HCT116 (cell line): ENCODE measurements around the gene CLTRN. TPM values are rescaled to one million over a fixed set of nuclear protein-coding genes. Genes with fewer than 3 reads are reported as not detected.
"Not testable (repeated sequence)": the region's sequence is repeated elsewhere in the genome, so short reads cannot be mapped to it uniquely, and the experiment has no call there.

Experiments
- ATAC-seq: fragments of 200-7000 bp; cut with Tn5 transposase; 2 replicates; pipeline ENCODE4 v1.9.1; 2020; ENCODE audit warnings: mild to moderate bottlenecking, moderate library complexity
- Bru-seq: library from RNA; stranded (reverse); fragments of 400-500 nt; gene quantifications from one replicate; lab custom pipeline; 2021; lab: Mats Ljungman, UMichigan
- BruChase-seq, 2 experiments: library from RNA; stranded (reverse); fragments of 400-500 nt; gene quantifications; one replicate each; lab custom pipeline; 2021; lab: Mats Ljungman, UMichigan
- BruUV-seq: library from RNA; stranded (reverse); fragments of 400-500 nt; replicated peaks from 2 replicates; lab custom pipeline; 2021; lab: Mats Ljungman, UMichigan
- CTCF ChIA-PET: fragments of 300-600 bp; sonication (Branson Sonifier 250); formaldehyde crosslinking; loops from one replicate; lab custom pipeline; 2021; ENCODE audit warnings: antibody characterized with exemption; lab: Charles Lee
- POLR2A ChIA-PET: fragments of 300-600, 350-600 bp; sonication (Branson Sonifier 250); formaldehyde crosslinking; loops from one replicate; lab custom pipeline; 2021; ENCODE audit warnings: antibody characterized with exemption; lab: Charles Lee
- RAD21 ChIA-PET, 2 experiments: fragments of 300-600 bp; sonication (Branson Sonifier 250); formaldehyde crosslinking; loops; one replicate each; lab custom pipeline; 2023; ENCODE audit warnings: low total read pairs in 2 of 2; ENCODE audit not compliant: uncharacterized antibody in 2 of 2, unreplicated experiment in 2 of 2, low non-redundant PET in 1 of 2; lab: Charles Lee
- DNase-seq: peaks from one replicate; pipeline ENCODE4 v3.0.0-alpha.2; 2010; ENCODE audit warnings: low read depth, low spot score
- H2AFZ ChIP-seq: fragments of 200-600 bp; shearing (Covaris generic), sonication (generic); 2 replicates; pipeline ENCODE4 v1.6.1; 2017; ENCODE audit warnings: low read depth, mixed run types, mixed read lengths, antibody characterized with exemption, low read length; ENCODE audit not compliant: poor library complexity, severe bottlenecking
- H3K27ac ChIP-seq: 2 replicates; pipeline ENCODE4 v1.5.1; 2012; ENCODE audit warnings: low read depth, low read length
- H3K27me3 ChIP-seq: fragments of 200-600 bp; sonication (generic); 2 replicates; pipeline ENCODE4 v1.6.1; 2016; ENCODE audit warnings: mixed run types, low read length, mixed read lengths; ENCODE audit not compliant: insufficient read depth
- H3K36me3 ChIP-seq, 2 experiments: fragments of 200-500 bp in 1 of 2; fragments of 200-600 bp in 1 of 2; sonication (Bioruptor generic) in 1 of 2; sonication (generic) in 1 of 2; 2 replicates each; pipeline versions ENCODE4 v1.5.1 to v1.6.1; 2014 to 2016; ENCODE audit warnings: low read length in 2 of 2, inconsistent platforms in 1 of 2, mixed read lengths in 1 of 2, mixed run types in 1 of 2; ENCODE audit not compliant: insufficient read depth in 2 of 2, control insufficient read depth in 1 of 2
- H3K4me1 ChIP-seq, 2 experiments: fragments of 200-600 bp in 1 of 2; sonication (generic) in 1 of 2; 2 replicates each; pipeline versions ENCODE4 v1.5.1 to v1.6.1; 2012 to 2017; ENCODE audit warnings: low read length in 2 of 2, inconsistent platforms in 1 of 2, mild to moderate bottlenecking in 1 of 2, mixed read lengths in 1 of 2, mixed run types in 1 of 2, moderate library complexity in 1 of 2; ENCODE audit not compliant: insufficient read depth in 2 of 2, control insufficient read depth in 1 of 2
- H3K4me2 ChIP-seq: fragments of 200-600 bp; sonication (generic); 2 replicates; pipeline ENCODE4 v1.6.1; 2017; ENCODE audit warnings: mixed run types, low read length, mixed read lengths
- H3K4me3 ChIP-seq, 2 experiments: fragments of 200-600 bp in 1 of 2; sonication (generic) in 1 of 2; replicated peaks in 1 of 2; 2 replicates each; pipeline ENCODE4 v1.5.1; 2011 to 2016; ENCODE audit warnings: low read length in 2 of 2, control low read depth in 1 of 2, low read depth in 1 of 2, mild to moderate bottlenecking in 1 of 2, mixed read lengths in 1 of 2, mixed run types in 1 of 2
- H3K79me2 ChIP-seq: fragments of 200-600 bp; sonication (generic); 2 replicates; pipeline ENCODE4 v1.6.1; 2017; ENCODE audit warnings: mild to moderate bottlenecking, mixed run types, low read length, moderate library complexity, mixed read lengths; ENCODE audit not compliant: insufficient read depth
- H3K9ac ChIP-seq: fragments of 200-600 bp; sonication (generic); 2 replicates; pipeline ENCODE4 v1.6.1; 2016; ENCODE audit warnings: low read length, mixed read lengths
- H3K9me2 ChIP-seq: fragments of 200-600 bp; sonication (generic), shearing (Covaris generic); 2 replicates; pipeline ENCODE4 v1.6.1; 2017; ENCODE audit warnings: mixed run types, mild to moderate bottlenecking, moderate library complexity; ENCODE audit not compliant: insufficient read depth
- H3K9me3 ChIP-seq, 2 experiments: fragments of 200-500 bp in 1 of 2; fragments of 200-600 bp in 1 of 2; sonication (Bioruptor generic) in 1 of 2; sonication (generic) in 1 of 2; 2 replicates each; pipeline ENCODE4 v1.6.1; 2014 to 2017; ENCODE audit warnings: low read length in 2 of 2, mixed read lengths in 2 of 2, inconsistent platforms in 1 of 2, low read depth in 1 of 2, mild to moderate bottlenecking in 1 of 2, mixed run types in 1 of 2, moderate library complexity in 1 of 2; ENCODE audit not compliant: control insufficient read depth in 1 of 2, insufficient read depth in 1 of 2
- H4K20me1 ChIP-seq: fragments of 200-600 bp; sonication (generic), shearing (Covaris generic); 2 replicates; pipeline ENCODE4 v1.6.1; 2017; ENCODE audit warnings: mixed run types, mild to moderate bottlenecking, moderate library complexity; ENCODE audit not compliant: insufficient read depth
- EGR1 ChIP-seq: IDR thresholded peaks from 2 replicates; pipeline ENCODE4 v1.6.1; 2012; ENCODE audit warnings: low read depth
- SP1 ChIP-seq: IDR thresholded peaks from 2 replicates; pipeline ENCODE4 v1.6.1; 2012; ENCODE audit warnings: low read depth
- ZNF274 ChIP-seq: fragments of 200-500 bp; sonication (Bioruptor generic); IDR thresholded peaks from 2 replicates; pipeline ENCODE4 v1.6.1; 2014; ENCODE audit warnings: mild to moderate bottlenecking, low read depth, low read length, inconsistent platforms
- intact Hi-C: fragments of 100-400 bp; cut with micrococcal nuclease; formaldehyde crosslinking; loops from 2 replicates; pipeline ENCODE4 v1.10.0; 2022
- long read RNA-seq: library from polyadenylated mRNA; unstranded; transcript quantifications from one replicate; pipeline ENCODE4 v2.0.0, GENCODE V29; 2021; ENCODE audit not compliant: unreplicated experiment
- polyA plus RNA-seq: library from polyadenylated mRNA; unstranded; fragments of >200 nt; gene quantifications from 2 replicates; pipeline ENCODE4 v1.2.1, GENCODE V29; 2012; ENCODE audit warnings: missing spikeins
- total RNA-seq: library from RNA; stranded (reverse); gene quantifications from one replicate; pipeline ENCODE4 v1.2.1, GENCODE V29; 2021; ENCODE audit not compliant: unreplicated experiment

The CLTRN gene, protein sequence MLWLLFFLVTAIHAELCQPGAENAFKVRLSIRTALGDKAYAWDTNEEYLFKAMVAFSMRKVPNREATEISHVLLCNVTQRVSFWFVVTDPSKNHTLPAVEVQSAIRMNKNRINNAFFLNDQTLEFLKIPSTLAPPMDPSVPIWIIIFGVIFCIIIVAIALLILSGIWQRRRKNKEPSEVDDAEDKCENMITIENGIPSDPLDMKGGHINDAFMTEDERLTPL
- total RNA-seq (0.25 TPM), Bru-seq, nascent RNA (percentile 40 among the genes with signal in this experiment), BruChase-seq, experiment 1, labeled RNA remaining after a 6-hour chase (percentile 65 among the genes with signal in this experiment), BruChase-seq, experiment 2, labeled RNA remaining after a 2-hour chase (percentile 45 among the genes with signal in this experiment)
- 0.29 and 0.46 TPM in 2 replicates for polyA plus RNA-seq
- long read RNA-seq: 0 reads

DNA sequence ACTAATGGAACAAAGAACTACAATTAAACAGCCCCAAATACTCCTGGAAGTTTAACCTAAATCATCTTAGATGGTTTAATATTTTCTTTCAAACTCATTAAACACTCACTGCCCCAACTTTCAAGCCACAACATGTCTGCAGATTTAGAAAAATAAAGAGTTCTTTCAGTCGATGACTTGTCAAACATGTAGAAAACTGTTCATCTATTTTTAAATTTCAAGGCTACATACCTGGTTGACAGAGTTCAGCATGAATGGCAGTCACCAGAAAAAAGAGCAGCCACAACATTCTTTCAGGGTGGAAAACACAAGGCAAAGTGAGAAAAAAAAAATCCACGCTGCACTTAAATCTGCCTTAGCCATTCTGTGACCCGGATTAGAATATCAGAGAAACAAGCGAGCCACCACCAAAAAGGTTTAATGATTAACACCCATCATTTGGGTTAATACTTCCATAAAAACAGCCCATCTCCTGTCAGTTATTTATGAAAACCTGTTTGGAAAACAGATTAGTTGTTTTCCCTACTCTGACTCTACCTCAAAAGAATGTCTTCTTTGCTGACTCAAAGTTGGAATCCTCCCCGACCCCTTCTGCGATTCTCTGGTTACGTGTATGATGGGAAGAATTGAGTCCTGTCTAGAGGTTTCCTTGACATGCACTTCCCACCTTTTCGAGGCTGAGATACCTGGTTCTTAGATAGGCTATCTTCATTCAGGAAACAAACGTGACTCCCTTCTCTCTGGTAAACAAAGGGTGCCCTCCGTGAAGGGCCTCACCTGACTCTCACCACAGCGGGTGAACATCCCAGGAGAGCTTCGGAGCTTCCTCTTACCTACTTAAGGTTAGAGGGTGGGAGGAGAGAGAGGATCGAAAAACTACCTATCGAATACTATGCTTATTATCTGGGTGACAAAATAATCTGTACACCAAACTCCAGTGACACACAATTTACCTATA is at the start of gene CLTRN:
CLTRN (minus strand) TSS at position 319 of the 958 bp plus-strand sequence; CDS start at position 289, 30 bp downstream.
- Histone ChIP-seq H2AFZ (no peak within 1 kb of the TSS), H3K9ac (no peak within 1 kb of the TSS), H3K79me2 (no peaks in the 10 kb centered on the region), H3K9me2 (no peaks in the 10 kb centered on the region), H3K4me1 (0 out of 4 replicates have a peak, but pooled peaks cover 0 to 6% of the 10 kb centered on the region in 2 experiments), H3K4me3 (no peak within 1 kb of the TSS), H3K36me3 (no peaks in the 10 kb centered on the region), H3K27ac (no peak within 1 kb of the TSS), H3K4me2 (no peak within 1 kb of the TSS), H3K9me3 (no peaks in the 10 kb centered on the region), H3K27me3 (no peaks in the 10 kb centered on the region), H4K20me1 (no peaks in the 10 kb centered on the region)
- CTCF ChIA-PET: no interaction called here
- POLR2A ChIA-PET: no interaction called here
- RAD21 ChIA-PET: no interaction called here
- DNase-seq (no peak), ATAC-seq (no peak)
- TF ChIP-seq SP1 (no peak), ZNF274 (no peak), EGR1 (no peak)
- BruUV-seq: no TSS peak
- intact Hi-C loops: no loop called here

DNA sequence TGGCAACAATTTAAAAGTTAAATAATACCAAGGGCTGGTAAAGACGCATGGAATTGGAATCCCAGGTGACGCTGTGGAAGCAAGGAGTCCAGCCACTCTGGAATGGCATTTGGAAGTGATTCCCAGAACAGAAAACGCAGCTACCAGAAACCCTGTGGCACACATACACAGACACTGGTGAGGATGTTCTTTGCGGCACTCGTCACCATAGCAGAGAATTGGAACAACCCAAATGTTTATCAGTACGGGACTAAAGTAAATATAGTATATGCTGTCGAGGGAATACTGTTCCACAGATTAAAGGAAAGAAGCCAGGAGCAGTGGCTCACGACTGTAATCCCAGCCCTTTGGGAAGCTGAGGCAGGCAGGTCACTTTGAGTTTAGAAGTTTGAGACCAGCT is 39.7 kb upstream of the CLTRN start:
- H2AFZ ChIP-seq, H3K36me3 ChIP-seq, RAD21 ChIA-PET, BruUV-seq, intact Hi-C loops, H3K27ac ChIP-seq, H3K4me2 ChIP-seq, H4K20me1 ChIP-seq, POLR2A ChIA-PET, ATAC-seq, H3K27me3 ChIP-seq, DNase-seq, H3K9ac ChIP-seq, H3K9me2 ChIP-seq, H3K4me1 ChIP-seq, H3K4me3 ChIP-seq, H3K79me2 ChIP-seq, CTCF ChIA-PET, H3K9me3 ChIP-seq: not testable (repeated sequence)

DNA sequence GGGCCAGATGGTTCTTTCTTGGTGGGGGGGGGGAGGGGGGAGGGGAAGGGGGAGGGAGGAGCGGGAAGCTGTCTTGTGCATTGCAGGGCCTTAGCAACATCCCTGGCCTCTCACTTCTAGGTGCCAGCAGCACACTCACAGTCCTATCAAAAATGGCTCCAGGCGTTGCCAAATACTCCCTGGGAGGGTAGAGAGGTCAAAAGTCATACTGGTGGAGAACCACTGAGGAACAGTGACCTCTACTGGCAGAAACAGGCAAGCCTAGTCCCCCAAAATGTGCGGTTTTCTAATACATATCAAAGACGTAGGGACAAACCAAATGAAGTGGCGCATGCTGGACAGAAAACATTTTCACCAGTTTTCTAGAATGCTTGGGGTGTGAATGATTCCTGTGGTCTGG is 39.2 kb upstream of the CLTRN start:
- H4K20me1 ChIP-seq, BruUV-seq, H3K4me1 ChIP-seq, H3K4me2 ChIP-seq, H3K9ac ChIP-seq, RAD21 ChIA-PET, DNase-seq, H3K9me3 ChIP-seq, H3K36me3 ChIP-seq, POLR2A ChIA-PET, intact Hi-C loops, H3K9me2 ChIP-seq, H3K4me3 ChIP-seq, H3K79me2 ChIP-seq, H3K27me3 ChIP-seq, CTCF ChIA-PET, H3K27ac ChIP-seq, H2AFZ ChIP-seq: not testable (repeated sequence)
- peak; percentile 70; the same call in 1 of the 2 replicates for ATAC-seq
